Upper lobe of right lung (tissue), 1 donor: ENCODE data around the gene OTUD4. TPM values are rescaled to one million over a fixed set of nuclear protein-coding genes. Genes with fewer than 3 reads are reported as not detected.

Experiments used
- ATAC-seq: fragments of 200-7000 bp; cut with Tn5 transposase; one replicate; pipeline ENCODE4 v1.9.1; 2020; ENCODE audit warnings: mild to moderate bottlenecking, moderate library complexity
- DNase-seq: peaks from one replicate; pipeline ENCODE4 v3.0.0-alpha.2; 2020
- H3K27ac ChIP-seq: fragments of 200-600 bp; one replicate; pipeline ENCODE4 v1.8.0; 2022
- H3K27me3 ChIP-seq: fragments of 200-600 bp; one replicate; pipeline ENCODE4 v1.8.0; 2022; ENCODE audit warnings: mild to moderate bottlenecking
- H3K36me3 ChIP-seq: fragments of 200-600 bp; one replicate; pipeline ENCODE4 v1.8.0; 2022
- H3K4me1 ChIP-seq: fragments of 200-600 bp; one replicate; pipeline ENCODE4 v1.8.0; 2022
- H3K4me3 ChIP-seq: fragments of 200-600 bp; one replicate; pipeline ENCODE4 v1.8.0; 2022; ENCODE audit warnings: mild to moderate bottlenecking
- H3K9me3 ChIP-seq: fragments of 200-600 bp; one replicate; pipeline ENCODE4 v1.8.0; 2022
- CTCF ChIP-seq: fragments of 200-600 bp; IDR thresholded peaks from one replicate; pipeline ENCODE4 v1.8.0; 2022; ENCODE audit warnings: antibody characterized with exemption
- intact Hi-C: fragments of 100-400 bp; cut with DNase I; formaldehyde crosslinking; loops from one replicate; pipeline ENCODE4 v1.11.0; 2022
- total RNA-seq: library from RNA; stranded (reverse); fragmentation: NEBNext Ultra II Directional; extraction: Animal tissue kit (Norgen Biotek cat#: 25700); gene quantifications from one replicate; pipeline ENCODE4 v1.2.1, GENCODE V29; 2021
- donor health status: DM: no; HTN: yes; CAD: no; lungs with severe emphysema.

Gene OTUD4
- total RNA-seq, 1 donor from 2014 or later: 46.3 TPM

- intact Hi-C loops: no loop called here
Observed at GRCh38 chr4:145168581-145169187, 11.7 kb downstream of the OTUD4 start.

GRCh38 chr4:145167887-145168286 lies 12.5 kb downstream of the OTUD4 start:
- DNase-seq (no peak), ATAC-seq (no peak)
- H3K4me1 ChIP-seq: no peaks in the 10 kb centered on the region
- no peaks in the 10 kb centered on the region for H3K27me3 ChIP-seq
- no peak for TF ChIP-seq CTCF
- H3K9me3 ChIP-seq: no peaks in the 10 kb centered on the region
- no peak overlapping the region for H3K27ac ChIP-seq
- H3K36me3 ChIP-seq: peaks cover 62% of the 10 kb centered on the region
- intact Hi-C loops: no loop called here
- H3K4me3 ChIP-seq: no peak overlapping the region

More at GRCh38 chr4:145168581-145169187, 11.7 kb downstream of the OTUD4 start:
- Histone ChIP-seq H3K36me3 (peaks cover 59% of the 10 kb centered on the region), H3K27me3 (no peaks in the 10 kb centered on the region), H3K4me3 (no peak overlapping the region), H3K9me3 (no peaks in the 10 kb centered on the region), H3K4me1 (peaks cover 6% of the 10 kb centered on the region), H3K27ac (no peak overlapping the region)
- no peak for DNase-seq
- no peak for ATAC-seq
- no peak for TF ChIP-seq CTCF

- DNase-seq: no peak
- no peaks in the 10 kb centered on the region for H3K9me3 ChIP-seq
- no peak for TF ChIP-seq CTCF
- H3K27me3 ChIP-seq: no peaks in the 10 kb centered on the region
- ATAC-seq: no peak
- H3K4me3 ChIP-seq: no peak overlapping the region
- peaks cover 87% of the 10 kb centered on the region for H3K36me3 ChIP-seq
- intact Hi-C loops: no loop called here
- no peaks in the 10 kb centered on the region for H3K4me1 ChIP-seq
- no peak overlapping the region for H3K27ac ChIP-seq
Observed at GRCh38 chr4:145161549-145161948, 18.8 kb downstream of the OTUD4 start.

- DNase-seq (no peak), ATAC-seq (no peak)
- Histone ChIP-seq H3K9me3 (no peaks in the 10 kb centered on the region), H3K4me3 (no peak overlapping the region), H3K27me3 (no peaks in the 10 kb centered on the region), H3K27ac (no peak overlapping the region), H3K4me1 (no peaks in the 10 kb centered on the region), H3K36me3 (peaks cover 91% of the 10 kb centered on the region)
- intact Hi-C loops: no loop called here
- TF ChIP-seq CTCF: no peak
Observed at GRCh38 chr4:145156986-145157385, 23.4 kb downstream of the OTUD4 start.

- intact Hi-C loops: no loop called here
- peaks cover 91% of the 10 kb centered on the region for H3K36me3 ChIP-seq
- TF ChIP-seq CTCF: no peak
- no peak overlapping the region for H3K4me3 ChIP-seq
- H3K4me1 ChIP-seq: no peaks in the 10 kb centered on the region
- ATAC-seq (no peak), DNase-seq (no peak)
- H3K27ac ChIP-seq: no peak overlapping the region
- no peaks in the 10 kb centered on the region for H3K9me3 ChIP-seq
- no peaks in the 10 kb centered on the region for H3K27me3 ChIP-seq
Observed at GRCh38 chr4:145155268-145155870, 25.0 kb downstream of the OTUD4 start.
